ENCODE measurements around the gene BAIAP2L2.

DNA sequence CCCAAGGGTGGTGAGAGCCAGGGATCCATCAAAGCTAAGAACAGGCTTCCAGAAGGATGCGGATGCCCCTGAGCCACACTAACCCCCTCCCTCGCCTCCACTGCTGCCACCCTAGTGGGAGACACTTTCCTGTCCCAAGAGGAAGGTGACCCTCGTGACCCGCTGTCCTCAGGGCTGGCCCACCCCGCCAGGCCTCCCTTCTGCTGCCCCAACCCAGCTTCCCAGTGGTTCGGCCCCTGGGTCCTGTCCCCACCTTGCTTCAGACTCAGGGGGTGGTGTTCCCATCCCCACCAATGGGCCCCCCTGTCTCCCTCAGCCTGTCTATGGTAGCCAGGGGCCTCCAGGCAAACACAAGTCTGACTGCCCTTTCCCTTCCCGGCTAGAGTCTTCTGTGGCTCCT, 59.8 kb downstream of the BAIAP2L2 start:
- TF ChIP-seq, protein P1, sequence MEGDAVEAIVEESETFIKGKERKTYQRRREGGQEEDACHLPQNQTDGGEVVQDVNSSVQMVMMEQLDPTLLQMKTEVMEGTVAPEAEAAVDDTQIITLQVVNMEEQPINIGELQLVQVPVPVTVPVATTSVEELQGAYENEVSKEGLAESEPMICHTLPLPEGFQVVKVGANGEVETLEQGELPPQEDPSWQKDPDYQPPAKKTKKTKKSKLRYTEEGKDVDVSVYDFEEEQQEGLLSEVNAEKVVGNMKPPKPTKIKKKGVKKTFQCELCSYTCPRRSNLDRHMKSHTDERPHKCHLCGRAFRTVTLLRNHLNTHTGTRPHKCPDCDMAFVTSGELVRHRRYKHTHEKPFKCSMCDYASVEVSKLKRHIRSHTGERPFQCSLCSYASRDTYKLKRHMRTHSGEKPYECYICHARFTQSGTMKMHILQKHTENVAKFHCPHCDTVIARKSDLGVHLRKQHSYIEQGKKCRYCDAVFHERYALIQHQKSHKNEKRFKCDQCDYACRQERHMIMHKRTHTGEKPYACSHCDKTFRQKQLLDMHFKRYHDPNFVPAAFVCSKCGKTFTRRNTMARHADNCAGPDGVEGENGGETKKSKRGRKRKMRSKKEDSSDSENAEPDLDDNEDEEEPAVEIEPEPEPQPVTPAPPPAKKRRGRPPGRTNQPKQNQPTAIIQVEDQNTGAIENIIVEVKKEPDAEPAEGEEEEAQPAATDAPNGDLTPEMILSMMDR (IDR thresholded peaks at IDR 0.05; ENCODE audit: low read depth, low read length, missing input control) = no peak
- TF ChIP-seq TAF1 (conservative IDR thresholded peaks at IDR 0.05) (no peak), FOXA1 (IDR thresholded peaks at IDR 0.05) (no peak), SP1 (IDR thresholded peaks at IDR 0.05) (no peak), RAD21 (IDR thresholded peaks at IDR 0.05) (no peak), GABPA (IDR thresholded peaks at IDR 0.05 in 1 of 2, conservative IDR thresholded peaks at IDR 0.05 in 1 of 2) (no peak), YY1 (IDR thresholded peaks at IDR 0.05) (no peak), JUND (IDR thresholded peaks at IDR 0.05) (no peak), HNF4A (conservative IDR thresholded peaks at IDR 0.05) (no peak), ATF3 (IDR thresholded peaks at IDR 0.05) (no peak), EGR1 (IDR thresholded peaks at IDR 0.05; ENCODE audit: low read depth in 2 of 2) (no peak)
- TF ChIP-seq, protein P2, sequence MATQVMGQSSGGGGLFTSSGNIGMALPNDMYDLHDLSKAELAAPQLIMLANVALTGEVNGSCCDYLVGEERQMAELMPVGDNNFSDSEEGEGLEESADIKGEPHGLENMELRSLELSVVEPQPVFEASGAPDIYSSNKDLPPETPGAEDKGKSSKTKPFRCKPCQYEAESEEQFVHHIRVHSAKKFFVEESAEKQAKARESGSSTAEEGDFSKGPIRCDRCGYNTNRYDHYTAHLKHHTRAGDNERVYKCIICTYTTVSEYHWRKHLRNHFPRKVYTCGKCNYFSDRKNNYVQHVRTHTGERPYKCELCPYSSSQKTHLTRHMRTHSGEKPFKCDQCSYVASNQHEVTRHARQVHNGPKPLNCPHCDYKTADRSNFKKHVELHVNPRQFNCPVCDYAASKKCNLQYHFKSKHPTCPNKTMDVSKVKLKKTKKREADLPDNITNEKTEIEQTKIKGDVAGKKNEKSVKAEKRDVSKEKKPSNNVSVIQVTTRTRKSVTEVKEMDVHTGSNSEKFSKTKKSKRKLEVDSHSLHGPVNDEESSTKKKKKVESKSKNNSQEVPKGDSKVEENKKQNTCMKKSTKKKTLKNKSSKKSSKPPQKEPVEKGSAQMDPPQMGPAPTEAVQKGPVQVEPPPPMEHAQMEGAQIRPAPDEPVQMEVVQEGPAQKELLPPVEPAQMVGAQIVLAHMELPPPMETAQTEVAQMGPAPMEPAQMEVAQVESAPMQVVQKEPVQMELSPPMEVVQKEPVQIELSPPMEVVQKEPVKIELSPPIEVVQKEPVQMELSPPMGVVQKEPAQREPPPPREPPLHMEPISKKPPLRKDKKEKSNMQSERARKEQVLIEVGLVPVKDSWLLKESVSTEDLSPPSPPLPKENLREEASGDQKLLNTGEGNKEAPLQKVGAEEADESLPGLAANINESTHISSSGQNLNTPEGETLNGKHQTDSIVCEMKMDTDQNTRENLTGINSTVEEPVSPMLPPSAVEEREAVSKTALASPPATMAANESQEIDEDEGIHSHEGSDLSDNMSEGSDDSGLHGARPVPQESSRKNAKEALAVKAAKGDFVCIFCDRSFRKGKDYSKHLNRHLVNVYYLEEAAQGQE (IDR thresholded peaks at IDR 0.05) = no peak
- TF ChIP-seq, protein P3, sequence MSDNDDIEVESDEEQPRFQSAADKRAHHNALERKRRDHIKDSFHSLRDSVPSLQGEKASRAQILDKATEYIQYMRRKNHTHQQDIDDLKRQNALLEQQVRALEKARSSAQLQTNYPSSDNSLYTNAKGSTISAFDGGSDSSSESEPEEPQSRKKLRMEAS (IDR thresholded peaks at IDR 0.05) = no peak
- TF ChIP-seq, protein P4, sequence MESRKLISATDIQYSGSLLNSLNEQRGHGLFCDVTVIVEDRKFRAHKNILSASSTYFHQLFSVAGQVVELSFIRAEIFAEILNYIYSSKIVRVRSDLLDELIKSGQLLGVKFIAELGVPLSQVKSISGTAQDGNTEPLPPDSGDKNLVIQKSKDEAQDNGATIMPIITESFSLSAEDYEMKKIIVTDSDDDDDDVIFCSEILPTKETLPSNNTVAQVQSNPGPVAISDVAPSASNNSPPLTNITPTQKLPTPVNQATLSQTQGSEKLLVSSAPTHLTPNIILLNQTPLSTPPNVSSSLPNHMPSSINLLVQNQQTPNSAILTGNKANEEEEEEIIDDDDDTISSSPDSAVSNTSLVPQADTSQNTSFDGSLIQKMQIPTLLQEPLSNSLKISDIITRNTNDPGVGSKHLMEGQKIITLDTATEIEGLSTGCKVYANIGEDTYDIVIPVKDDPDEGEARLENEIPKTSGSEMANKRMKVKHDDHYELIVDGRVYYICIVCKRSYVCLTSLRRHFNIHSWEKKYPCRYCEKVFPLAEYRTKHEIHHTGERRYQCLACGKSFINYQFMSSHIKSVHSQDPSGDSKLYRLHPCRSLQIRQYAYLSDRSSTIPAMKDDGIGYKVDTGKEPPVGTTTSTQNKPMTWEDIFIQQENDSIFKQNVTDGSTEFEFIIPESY (IDR thresholded peaks at IDR 0.05) = no peak
